ENCODE measurements around the gene AHI1.

AHI1 gene

DNA sequence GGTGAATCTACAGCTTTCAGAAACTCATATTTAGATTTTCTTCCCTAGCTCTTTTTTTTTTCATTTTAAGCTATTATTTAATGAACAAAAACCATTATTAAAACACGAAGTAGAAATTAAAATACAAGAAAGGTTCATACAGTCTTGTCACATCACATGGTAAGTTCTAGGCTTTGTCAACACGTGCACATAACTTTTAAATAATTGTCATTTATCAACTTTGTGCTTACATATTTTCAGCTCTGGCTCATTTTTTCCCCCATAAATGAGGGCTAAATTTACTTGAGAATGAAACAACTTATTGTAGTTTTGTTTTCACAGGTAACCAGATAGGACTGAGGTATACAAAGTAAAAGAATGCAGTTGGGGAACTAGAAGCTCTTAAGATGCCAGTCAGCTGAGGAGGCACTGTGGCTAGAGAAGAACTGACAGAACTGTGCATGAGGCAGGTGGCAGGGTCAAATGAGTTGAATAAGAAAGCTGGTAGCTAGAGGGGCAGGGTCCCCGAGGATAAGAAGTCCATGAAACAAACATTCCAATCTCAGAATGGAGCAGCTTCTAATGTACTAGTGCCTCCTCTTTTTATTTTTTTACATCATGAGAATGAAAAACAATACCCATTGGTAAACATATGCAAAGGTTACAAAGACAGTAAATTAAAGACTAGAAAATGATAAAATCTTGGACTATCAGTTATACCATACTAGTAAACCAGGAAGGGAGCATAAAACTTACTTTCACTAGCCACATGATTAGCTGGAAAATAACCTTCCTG lies 174.9 kb downstream of the AHI1 start:
- in situ Hi-C loops (cut with HindIII; ENCODE audit: low pct_ligation_motif_present, low pct_unique_long_range_greater_than_20kb, low sequenced_read_pairs), result no loop called here
- DNase-seq, result no peak

DNA sequence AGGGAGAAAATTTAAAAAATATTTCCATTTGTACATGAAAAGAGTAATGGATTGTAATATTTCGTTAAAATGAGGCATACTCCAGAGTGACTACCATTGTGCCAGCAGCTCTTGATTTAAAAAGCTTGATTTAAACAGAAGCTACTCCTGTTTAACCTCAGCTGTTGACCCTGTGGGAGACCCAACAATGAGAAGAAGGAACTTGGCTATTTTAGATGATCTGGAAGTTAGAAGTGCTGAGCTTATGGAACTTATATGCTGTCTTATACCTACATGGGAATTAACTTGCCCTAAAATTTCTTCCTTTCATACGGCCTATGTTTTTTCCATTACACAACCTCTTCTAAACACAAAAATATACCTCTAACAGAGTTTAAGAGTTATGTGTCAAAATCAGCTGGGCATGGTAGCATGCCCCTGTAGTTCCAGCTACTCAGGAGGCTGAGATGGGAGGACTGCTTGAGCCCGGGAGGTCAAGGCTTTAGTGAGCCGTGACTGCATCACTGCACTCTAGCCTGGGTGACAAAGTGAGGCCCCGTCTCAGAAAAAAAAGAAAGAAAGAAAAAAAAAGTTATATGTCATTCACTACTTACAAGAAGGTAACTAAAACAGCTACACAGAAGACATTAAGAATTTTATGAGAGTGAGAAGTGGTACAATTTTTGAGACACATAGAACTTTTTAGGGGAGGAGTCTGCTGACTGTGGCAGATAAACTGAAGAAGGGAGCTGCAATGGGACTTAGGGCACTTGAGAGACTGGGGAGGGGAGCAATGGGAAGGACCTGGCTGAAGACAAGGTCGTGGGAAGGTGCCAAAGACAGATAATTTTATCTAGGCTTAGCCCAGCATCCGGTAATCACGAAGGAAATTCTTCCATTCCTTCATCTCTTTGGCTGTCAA lies 176.6 kb downstream of the AHI1 start:
- DNase-seq, result no peak
- in situ Hi-C loops (cut with HindIII; ENCODE audit: low pct_ligation_motif_present, low pct_unique_long_range_greater_than_20kb, low sequenced_read_pairs), result no loop called here

GRCh38 chr6:135319819-135320218 lies 177.7 kb downstream of the AHI1 start:
- in situ Hi-C loops (cut with HindIII; ENCODE audit: low pct_ligation_motif_present, low pct_unique_long_range_greater_than_20kb, low sequenced_read_pairs), result no loop called here
- no peak for DNase-seq

- in situ Hi-C loops (cut with HindIII; ENCODE audit: low pct_ligation_motif_present, low pct_unique_long_range_greater_than_20kb, low sequenced_read_pairs), result no loop called here
- no peak for DNase-seq
Observed at GRCh38 chr6:135318738-135319469, 178.6 kb downstream of the AHI1 start.

DNA sequence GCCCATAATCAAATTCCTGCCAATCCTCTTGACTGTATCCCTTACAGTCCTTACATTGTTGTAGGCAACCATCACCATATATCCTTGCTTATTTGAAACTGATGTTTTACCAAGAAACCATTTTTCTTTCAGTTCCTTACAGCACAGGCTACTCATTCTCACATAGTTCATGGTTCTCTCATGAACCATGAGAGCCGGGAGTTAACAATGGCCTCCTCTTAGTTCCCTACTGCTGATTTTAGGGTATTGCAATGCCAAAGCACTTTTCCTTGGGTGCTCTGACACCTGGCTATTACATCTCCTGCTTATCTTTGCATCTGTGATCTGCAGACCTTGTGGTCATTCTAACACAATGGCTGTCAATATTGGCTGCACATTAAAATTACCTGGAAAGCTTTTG lies 183.0 kb downstream of the AHI1 start:
- in situ Hi-C loops (cut with HindIII; ENCODE audit: low pct_ligation_motif_present, low pct_unique_long_range_greater_than_20kb, low sequenced_read_pairs), result no loop called here
- no peak for DNase-seq

DNA sequence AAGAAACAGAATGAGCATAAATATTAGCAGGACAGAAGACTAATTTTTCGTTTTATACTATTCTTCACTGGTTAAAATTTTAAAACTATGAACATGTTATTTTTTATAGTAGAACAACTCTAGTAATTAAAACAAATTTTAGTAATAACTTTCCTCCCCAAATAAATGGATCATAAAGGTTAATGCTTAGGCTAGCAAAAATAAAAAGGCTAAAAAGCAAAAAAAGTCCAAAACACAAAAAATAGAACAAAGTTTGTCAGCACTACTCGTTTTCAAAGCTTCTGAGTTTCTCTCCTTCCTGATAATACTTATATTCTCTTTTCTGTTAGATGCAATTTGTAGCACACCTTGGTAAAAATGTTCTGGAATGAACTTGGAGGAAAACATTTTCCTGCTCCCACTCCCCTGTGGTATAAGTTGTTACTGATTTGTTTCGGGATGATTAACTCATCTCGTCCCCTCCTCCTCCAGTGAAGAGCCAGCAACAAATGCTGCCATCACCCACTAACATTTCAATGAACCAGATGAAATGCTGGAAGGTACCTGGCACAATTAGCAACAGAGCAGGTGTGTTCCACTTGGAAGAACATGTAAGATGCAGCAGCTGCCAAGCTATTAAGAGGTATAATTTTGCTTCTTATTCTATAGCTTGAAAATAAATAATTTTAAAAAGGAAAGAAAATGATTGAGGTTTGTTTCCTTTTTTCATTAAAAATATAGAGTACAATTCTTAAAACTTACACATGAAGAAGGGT lies 185.9 kb downstream of the AHI1 start:
- no peak for DNase-seq
- in situ Hi-C loops (cut with HindIII; ENCODE audit: low pct_ligation_motif_present, low pct_unique_long_range_greater_than_20kb, low sequenced_read_pairs), result no loop called here

GRCh38 chr6:135310291-135310690 lies 187.2 kb downstream of the AHI1 start:
- no peak for DNase-seq
- in situ Hi-C loops (cut with HindIII; ENCODE audit: low pct_ligation_motif_present, low pct_unique_long_range_greater_than_20kb, low sequenced_read_pairs), result no loop called here

DNA sequence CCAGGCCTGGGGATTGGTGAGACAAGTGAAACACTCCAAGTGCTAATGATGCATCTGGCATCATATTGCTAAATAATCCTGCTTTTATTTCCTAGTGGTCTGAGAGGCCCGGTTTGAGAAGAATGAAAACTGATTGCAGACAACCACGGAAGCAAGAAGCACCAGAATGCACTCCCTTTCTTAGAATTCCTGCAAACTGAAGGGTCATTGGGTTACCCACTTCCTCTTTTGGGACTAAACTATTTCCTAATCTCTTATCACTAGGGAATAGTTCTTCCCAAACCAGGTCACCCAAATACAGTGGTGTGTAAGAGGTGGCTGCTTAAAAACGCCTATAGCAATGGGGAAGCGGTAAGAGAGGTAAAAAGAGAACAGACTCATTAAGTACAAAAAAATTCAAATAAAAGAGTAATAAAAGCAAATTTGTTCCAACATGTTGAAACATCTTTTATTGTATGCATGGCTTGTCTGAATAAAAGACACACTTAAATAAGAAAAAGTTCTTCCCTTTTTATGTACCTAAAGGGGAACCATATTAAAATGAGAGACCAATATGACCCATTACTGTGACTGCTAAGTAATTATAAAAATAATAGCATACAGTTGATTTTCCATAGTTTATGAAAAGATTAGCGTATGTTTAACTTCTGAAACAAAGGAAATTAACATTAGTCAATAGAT lies 190.7 kb downstream of the AHI1 start:
- no peak for DNase-seq
- in situ Hi-C loops (cut with HindIII; ENCODE audit: low pct_ligation_motif_present, low pct_unique_long_range_greater_than_20kb, low sequenced_read_pairs), result no loop called here

- in situ Hi-C loops (cut with HindIII; ENCODE audit: low pct_ligation_motif_present, low pct_unique_long_range_greater_than_20kb, low sequenced_read_pairs), result no loop called here
- no peak for DNase-seq
Observed at GRCh38 chr6:135306166-135306565, 191.4 kb downstream of the AHI1 start.

GRCh38 chr6:135305684-135306083 lies 191.9 kb downstream of the AHI1 start:
- in situ Hi-C loops (cut with HindIII; ENCODE audit: low pct_ligation_motif_present, low pct_unique_long_range_greater_than_20kb, low sequenced_read_pairs), result no loop called here
- no peak for DNase-seq

GRCh38 chr6:135304883-135305282 lies 192.7 kb downstream of the AHI1 start:
- no peak for DNase-seq
- in situ Hi-C loops (cut with HindIII; ENCODE audit: low pct_ligation_motif_present, low pct_unique_long_range_greater_than_20kb, low sequenced_read_pairs), result no loop called here

- in situ Hi-C loops (cut with HindIII; ENCODE audit: low pct_ligation_motif_present, low pct_unique_long_range_greater_than_20kb, low sequenced_read_pairs), result no loop called here
- no peak for DNase-seq
Observed at GRCh38 chr6:135301304-135301703, 196.2 kb downstream of the AHI1 start.

DNA sequence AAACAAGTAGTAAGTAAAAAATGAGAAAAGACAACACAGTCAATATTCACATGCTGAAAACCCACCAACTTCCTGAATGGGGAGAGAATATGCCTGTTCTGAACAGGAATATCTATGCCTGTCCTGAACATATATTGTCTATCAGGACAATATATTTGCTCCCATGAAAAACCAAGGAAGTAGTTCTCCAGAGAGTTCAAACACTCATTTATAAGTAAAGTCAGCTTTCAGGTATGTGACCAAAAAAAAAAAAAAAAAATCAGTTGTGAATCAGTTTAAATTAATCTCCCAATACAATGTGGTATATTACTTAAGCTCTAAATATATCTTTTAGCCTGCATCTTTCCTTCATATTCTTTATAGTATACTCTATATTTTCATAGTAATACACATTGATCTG lies 197.0 kb downstream of the AHI1 start:
- DNase-seq, result no peak
- in situ Hi-C loops (cut with HindIII; ENCODE audit: low pct_ligation_motif_present, low pct_unique_long_range_greater_than_20kb, low sequenced_read_pairs), result no loop called here

DNA sequence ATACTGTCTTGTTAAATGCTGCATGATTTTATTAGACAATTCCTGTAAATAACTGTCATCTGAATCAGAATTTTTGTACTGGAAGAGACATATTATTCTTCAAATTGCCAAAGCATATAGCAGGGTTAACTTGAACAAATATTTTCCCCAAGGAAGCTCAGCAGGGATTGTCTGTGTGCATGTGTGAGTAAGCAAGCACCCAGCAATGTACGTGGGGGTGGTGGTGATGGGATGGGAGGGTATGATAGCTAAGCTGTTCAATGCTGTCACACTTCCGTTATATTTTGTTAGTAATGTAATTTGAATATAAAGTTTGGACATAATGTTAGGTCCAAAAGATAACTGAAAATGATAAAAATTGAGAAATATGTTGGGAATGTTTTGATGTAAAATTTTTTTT lies 198.3 kb downstream of the AHI1 start:
- DNase-seq, result no peak
- in situ Hi-C loops (cut with HindIII; ENCODE audit: low pct_ligation_motif_present, low pct_unique_long_range_greater_than_20kb, low sequenced_read_pairs), result no loop called here

- no peak for DNase-seq
- in situ Hi-C loops (cut with HindIII; ENCODE audit: low pct_ligation_motif_present, low pct_unique_long_range_greater_than_20kb, low sequenced_read_pairs), result no loop called here
Observed at GRCh38 chr6:135298455-135298854, 199.1 kb downstream of the AHI1 start.

- no peak for DNase-seq
- in situ Hi-C loops (cut with HindIII; ENCODE audit: low pct_ligation_motif_present, low pct_unique_long_range_greater_than_20kb, low sequenced_read_pairs), result no loop called here
Observed at GRCh38 chr6:135296715-135297114, 200.8 kb downstream of the AHI1 start.

- in situ Hi-C loops (cut with HindIII; ENCODE audit: low pct_ligation_motif_present, low pct_unique_long_range_greater_than_20kb, low sequenced_read_pairs), result no loop called here
- no peak for DNase-seq
Observed at GRCh38 chr6:135295085-135295484, 202.5 kb downstream of the AHI1 start.
